HEK293T (cell line): ENCODE results near the gene MAP3K14.

Experiments used
- CTBP1 ChIP-seq: fragments of 450-650 bp; IDR thresholded peaks from 2 replicates; pipeline ENCODE4 v1.6.1; 2016; ENCODE audit warnings: borderline replicate concordance
- FOXA1 ChIP-seq: fragments of 450-650 bp; IDR thresholded peaks from 2 replicates; pipeline ENCODE4 v1.6.1; 2016; ENCODE audit warnings: mild to moderate bottlenecking
- FOXM1 ChIP-seq: fragments of 450-650 bp; IDR thresholded peaks from 2 replicates; pipeline ENCODE4 v1.6.1; 2017; ENCODE audit warnings: mild to moderate bottlenecking, borderline replicate concordance
- HDGF ChIP-seq: fragments of 450-650 bp; IDR thresholded peaks from 2 replicates; pipeline ENCODE4 v1.6.1; 2017; ENCODE audit warnings: antibody characterized with exemption, borderline replicate concordance
- NFRKB ChIP-seq: fragments of 450-650 bp; IDR thresholded peaks from 2 replicates; pipeline ENCODE4 v1.6.1; 2016; ENCODE audit warnings: mild to moderate bottlenecking, moderate library complexity
- SP1 ChIP-seq: fragments of 450-650 bp; IDR thresholded peaks from 2 replicates; pipeline ENCODE4 v1.6.1; 2017

GRCh38 chr17:45226576-45226975, 90.2 kb downstream of the MAP3K14 start:
- TF ChIP-seq FOXM1 (no peak), CTBP1 (no peak), HDGF (no peak), NFRKB (no peak), FOXA1 (no peak), SP1 (no peak)
